HCT116 (cell line): ENCODE data around the gene ACSL5. TPM values are rescaled to one million over a fixed set of nuclear protein-coding genes. Genes with fewer than 3 reads are reported as not detected.

Experiments used
- ATAC-seq: fragments of 200-7000 bp; cut with Tn5 transposase; 2 replicates; pipeline ENCODE4 v1.9.1; 2020; ENCODE audit warnings: mild to moderate bottlenecking, moderate library complexity
- BruUV-seq: library from RNA; stranded (reverse); fragments of 400-500 nt; replicated peaks from 2 replicates; lab custom pipeline; 2021; lab: Mats Ljungman, UMichigan
- CTCF ChIA-PET: fragments of 300-600 bp; sonication (Branson Sonifier 250); formaldehyde crosslinking; loops from one replicate; lab custom pipeline; 2021; ENCODE audit warnings: antibody characterized with exemption; lab: Charles Lee
- POLR2A ChIA-PET: fragments of 300-600, 350-600 bp; sonication (Branson Sonifier 250); formaldehyde crosslinking; loops from one replicate; lab custom pipeline; 2021; ENCODE audit warnings: antibody characterized with exemption; lab: Charles Lee
- RAD21 ChIA-PET, 2 experiments: fragments of 300-600 bp; sonication (Branson Sonifier 250); formaldehyde crosslinking; loops; one replicate each; lab custom pipeline; 2023; ENCODE audit warnings: low total read pairs in 2 of 2; ENCODE audit not compliant: uncharacterized antibody in 2 of 2, unreplicated experiment in 2 of 2, low non-redundant PET in 1 of 2; lab: Charles Lee
- DNase-seq: peaks from one replicate; pipeline ENCODE4 v3.0.0-alpha.2; 2010; ENCODE audit warnings: low read depth, low spot score
- H2AFZ ChIP-seq: fragments of 200-600 bp; shearing (Covaris generic), sonication (generic); 2 replicates; pipeline ENCODE4 v1.6.1; 2017; ENCODE audit warnings: low read depth, mixed run types, mixed read lengths, antibody characterized with exemption, low read length; ENCODE audit not compliant: poor library complexity, severe bottlenecking
- H3K27ac ChIP-seq: 2 replicates; pipeline ENCODE4 v1.5.1; 2012; ENCODE audit warnings: low read depth, low read length
- H3K27me3 ChIP-seq: fragments of 200-600 bp; sonication (generic); 2 replicates; pipeline ENCODE4 v1.6.1; 2016; ENCODE audit warnings: mixed run types, low read length, mixed read lengths; ENCODE audit not compliant: insufficient read depth
- H3K36me3 ChIP-seq, 2 experiments: fragments of 200-500 bp in 1 of 2; fragments of 200-600 bp in 1 of 2; sonication (Bioruptor generic) in 1 of 2; sonication (generic) in 1 of 2; 2 replicates each; pipeline versions ENCODE4 v1.5.1 to v1.6.1; 2014 to 2016; ENCODE audit warnings: low read length in 2 of 2, inconsistent platforms in 1 of 2, mixed read lengths in 1 of 2, mixed run types in 1 of 2; ENCODE audit not compliant: insufficient read depth in 2 of 2, control insufficient read depth in 1 of 2
- H3K4me1 ChIP-seq, 2 experiments: fragments of 200-600 bp in 1 of 2; sonication (generic) in 1 of 2; 2 replicates each; pipeline versions ENCODE4 v1.5.1 to v1.6.1; 2012 to 2017; ENCODE audit warnings: low read length in 2 of 2, inconsistent platforms in 1 of 2, mild to moderate bottlenecking in 1 of 2, mixed read lengths in 1 of 2, mixed run types in 1 of 2, moderate library complexity in 1 of 2; ENCODE audit not compliant: insufficient read depth in 2 of 2, control insufficient read depth in 1 of 2
- H3K4me2 ChIP-seq: fragments of 200-600 bp; sonication (generic); 2 replicates; pipeline ENCODE4 v1.6.1; 2017; ENCODE audit warnings: mixed run types, low read length, mixed read lengths
- H3K4me3 ChIP-seq, 2 experiments: fragments of 200-600 bp in 1 of 2; sonication (generic) in 1 of 2; replicated peaks in 1 of 2; 2 replicates each; pipeline ENCODE4 v1.5.1; 2011 to 2016; ENCODE audit warnings: low read length in 2 of 2, control low read depth in 1 of 2, low read depth in 1 of 2, mild to moderate bottlenecking in 1 of 2, mixed read lengths in 1 of 2, mixed run types in 1 of 2
- H3K79me2 ChIP-seq: fragments of 200-600 bp; sonication (generic); 2 replicates; pipeline ENCODE4 v1.6.1; 2017; ENCODE audit warnings: mild to moderate bottlenecking, mixed run types, low read length, moderate library complexity, mixed read lengths; ENCODE audit not compliant: insufficient read depth
- H3K9ac ChIP-seq: fragments of 200-600 bp; sonication (generic); 2 replicates; pipeline ENCODE4 v1.6.1; 2016; ENCODE audit warnings: low read length, mixed read lengths
- H3K9me2 ChIP-seq: fragments of 200-600 bp; sonication (generic), shearing (Covaris generic); 2 replicates; pipeline ENCODE4 v1.6.1; 2017; ENCODE audit warnings: mixed run types, mild to moderate bottlenecking, moderate library complexity; ENCODE audit not compliant: insufficient read depth
- H3K9me3 ChIP-seq, 2 experiments: fragments of 200-500 bp in 1 of 2; fragments of 200-600 bp in 1 of 2; sonication (Bioruptor generic) in 1 of 2; sonication (generic) in 1 of 2; 2 replicates each; pipeline ENCODE4 v1.6.1; 2014 to 2017; ENCODE audit warnings: low read length in 2 of 2, mixed read lengths in 2 of 2, inconsistent platforms in 1 of 2, low read depth in 1 of 2, mild to moderate bottlenecking in 1 of 2, mixed run types in 1 of 2, moderate library complexity in 1 of 2; ENCODE audit not compliant: control insufficient read depth in 1 of 2, insufficient read depth in 1 of 2
- H4K20me1 ChIP-seq: fragments of 200-600 bp; sonication (generic), shearing (Covaris generic); 2 replicates; pipeline ENCODE4 v1.6.1; 2017; ENCODE audit warnings: mixed run types, mild to moderate bottlenecking, moderate library complexity; ENCODE audit not compliant: insufficient read depth
- CBX3 ChIP-seq: IDR thresholded peaks from 2 replicates; pipeline ENCODE4 v1.6.1; 2012; ENCODE audit warnings: low read depth
- CEBPB ChIP-seq: IDR thresholded peaks from 2 replicates; pipeline ENCODE4 v1.6.1; 2012; ENCODE audit warnings: low read depth
- EGR1 ChIP-seq: IDR thresholded peaks from 2 replicates; pipeline ENCODE4 v1.6.1; 2012; ENCODE audit warnings: low read depth
- ELF1 ChIP-seq: IDR thresholded peaks from 2 replicates; pipeline ENCODE4 v1.6.1; 2012; ENCODE audit warnings: low read depth, borderline replicate concordance
- EZH2 ChIP-seq: fragments of 200-600 bp; sonication (generic); IDR thresholded peaks from 2 replicates; pipeline ENCODE4 v1.6.1; 2017; ENCODE audit warnings: antibody characterized with exemption, mixed run types
- EZH2phosphoT487 ChIP-seq: fragments of 200-600 bp; IDR thresholded peaks from 2 replicates; pipeline ENCODE4 v1.6.1; 2018; ENCODE audit warnings: antibody characterized with exemption, borderline replicate concordance
- JUND ChIP-seq: IDR thresholded peaks from 2 replicates; pipeline ENCODE4 v1.6.1; 2012
- POLR2A ChIP-seq: IDR thresholded peaks from 2 replicates; pipeline ENCODE4 v1.7.0; 2011; ENCODE audit warnings: borderline replicate concordance; ENCODE audit not compliant: insufficient read depth, insufficient read length; ENCODE audit errors: extremely low read depth
- POLR2AphosphoS5 ChIP-seq: IDR thresholded peaks from 2 replicates; pipeline ENCODE4 v1.6.1; 2011; ENCODE audit warnings: mild to moderate bottlenecking, low read depth, low read length, moderate library complexity
- RAD21 ChIP-seq: IDR thresholded peaks from 2 replicates; pipeline ENCODE4 v1.6.1; 2012; ENCODE audit warnings: low read depth, mild to moderate bottlenecking
- SIN3A ChIP-seq: IDR thresholded peaks from 2 replicates; pipeline ENCODE4 v1.6.1; 2012; ENCODE audit warnings: low read depth
- SP1 ChIP-seq: IDR thresholded peaks from 2 replicates; pipeline ENCODE4 v1.6.1; 2012; ENCODE audit warnings: low read depth
- TCF7L2 ChIP-seq: IDR thresholded peaks from 2 replicates; pipeline ENCODE4 v1.7.0; 2011; ENCODE audit warnings: borderline replicate concordance, inconsistent platforms; ENCODE audit not compliant: insufficient read depth, insufficient read length; ENCODE audit errors: extremely low read depth
- YY1 ChIP-seq: IDR thresholded peaks from 2 replicates; pipeline ENCODE4 v1.6.1; 2011; ENCODE audit warnings: low read length, low read depth, moderate library complexity, mild to moderate bottlenecking; ENCODE audit not compliant: insufficient replicate concordance; ENCODE audit errors: extremely low read depth
- ZFX ChIP-seq: fragments of 450-650 bp; IDR thresholded peaks from 2 replicates; pipeline ENCODE4 v1.6.1; 2017
- intact Hi-C: fragments of 100-400 bp; cut with micrococcal nuclease; formaldehyde crosslinking; loops from 2 replicates; pipeline ENCODE4 v1.10.0; 2022
- total RNA-seq: library from RNA; stranded (reverse); gene quantifications from one replicate; pipeline ENCODE4 v1.2.1, GENCODE V29; 2021; ENCODE audit not compliant: unreplicated experiment
- TF ChIP-seq, protein P1 (sequence below): IDR thresholded peaks from 2 replicates; pipeline ENCODE4 v1.6.1; 2012
- TF ChIP-seq, protein P2 (sequence below): IDR thresholded peaks from 2 replicates; pipeline ENCODE4 v1.6.1; 2012; ENCODE audit warnings: low read depth
- TF ChIP-seq, protein P3 (sequence below): IDR thresholded peaks from 2 replicates; pipeline ENCODE4 v1.6.1; 2012
- TF ChIP-seq, protein P4 (sequence below), 3 experiments: fragments of 200-600 bp in 1 of 3; sonication (generic) in 1 of 3; IDR thresholded peaks in 2 of 3; conservative IDR thresholded peaks in 1 of 3; 2 replicates each; pipeline ENCODE4 v1.5.1; 2012 to 2017; ENCODE audit warnings: low read depth in 2 of 3, low read length in 2 of 3, antibody characterized with exemption in 1 of 3, borderline replicate concordance in 1 of 3, control low read depth in 1 of 3, mild to moderate bottlenecking in 1 of 3, mixed read lengths in 1 of 3, mixed run types in 1 of 3, moderate library complexity in 1 of 3; ENCODE audit not compliant: insufficient read depth in 1 of 3

Gene ACSL5
- total RNA-seq, 1 experiment from 2014 or later: 195 TPM

DNA sequence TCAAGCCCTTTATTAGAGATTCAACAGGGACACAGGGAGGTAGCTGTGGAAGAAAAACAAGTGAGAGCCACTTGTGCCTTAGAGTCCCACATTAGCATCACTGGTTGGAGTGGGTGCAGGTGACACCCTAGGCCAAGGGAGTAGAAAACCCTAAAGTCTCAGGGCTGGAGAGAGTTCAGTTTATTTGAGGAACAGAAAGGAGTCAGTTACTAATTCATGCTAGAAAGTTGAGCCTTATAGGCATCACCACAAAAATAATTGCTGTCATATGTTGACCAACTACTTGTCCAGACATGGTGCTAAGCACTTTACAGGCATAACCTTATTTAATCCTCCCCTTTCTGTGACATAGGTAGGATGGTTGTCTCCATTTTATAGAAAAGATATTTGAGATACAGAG is 20.9 kb upstream of the ACSL5 start:
- no peak overlapping the region for H2AFZ ChIP-seq
- no peaks in the 10 kb centered on the region for H4K20me1 ChIP-seq
- H3K9me2 ChIP-seq: no peaks in the 10 kb centered on the region
- no peaks in the 10 kb centered on the region for H3K27me3 ChIP-seq
- H3K9me3 ChIP-seq: no peaks in the 10 kb centered on the region
- peaks cover 4 to 15% of the 10 kb centered on the region in 2 experiments; a peak in 2 of 4 replicates for H3K4me1 ChIP-seq
- H3K36me3 ChIP-seq: no peaks in the 10 kb centered on the region
- DNase-seq: no peak
- no peak for TF ChIP-seq YY1
- no peak for TF ChIP-seq CEBPB
- no peak for TF ChIP-seq TCF7L2
- TF ChIP-seq POLR2A: no peak
- no peak for TF ChIP-seq SP1
- no peak for TF ChIP-seq JUND
- TF ChIP-seq, protein P1, sequence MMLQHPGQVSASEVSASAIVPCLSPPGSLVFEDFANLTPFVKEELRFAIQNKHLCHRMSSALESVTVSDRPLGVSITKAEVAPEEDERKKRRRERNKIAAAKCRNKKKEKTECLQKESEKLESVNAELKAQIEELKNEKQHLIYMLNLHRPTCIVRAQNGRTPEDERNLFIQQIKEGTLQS: no peak
- TF ChIP-seq, protein P2, sequence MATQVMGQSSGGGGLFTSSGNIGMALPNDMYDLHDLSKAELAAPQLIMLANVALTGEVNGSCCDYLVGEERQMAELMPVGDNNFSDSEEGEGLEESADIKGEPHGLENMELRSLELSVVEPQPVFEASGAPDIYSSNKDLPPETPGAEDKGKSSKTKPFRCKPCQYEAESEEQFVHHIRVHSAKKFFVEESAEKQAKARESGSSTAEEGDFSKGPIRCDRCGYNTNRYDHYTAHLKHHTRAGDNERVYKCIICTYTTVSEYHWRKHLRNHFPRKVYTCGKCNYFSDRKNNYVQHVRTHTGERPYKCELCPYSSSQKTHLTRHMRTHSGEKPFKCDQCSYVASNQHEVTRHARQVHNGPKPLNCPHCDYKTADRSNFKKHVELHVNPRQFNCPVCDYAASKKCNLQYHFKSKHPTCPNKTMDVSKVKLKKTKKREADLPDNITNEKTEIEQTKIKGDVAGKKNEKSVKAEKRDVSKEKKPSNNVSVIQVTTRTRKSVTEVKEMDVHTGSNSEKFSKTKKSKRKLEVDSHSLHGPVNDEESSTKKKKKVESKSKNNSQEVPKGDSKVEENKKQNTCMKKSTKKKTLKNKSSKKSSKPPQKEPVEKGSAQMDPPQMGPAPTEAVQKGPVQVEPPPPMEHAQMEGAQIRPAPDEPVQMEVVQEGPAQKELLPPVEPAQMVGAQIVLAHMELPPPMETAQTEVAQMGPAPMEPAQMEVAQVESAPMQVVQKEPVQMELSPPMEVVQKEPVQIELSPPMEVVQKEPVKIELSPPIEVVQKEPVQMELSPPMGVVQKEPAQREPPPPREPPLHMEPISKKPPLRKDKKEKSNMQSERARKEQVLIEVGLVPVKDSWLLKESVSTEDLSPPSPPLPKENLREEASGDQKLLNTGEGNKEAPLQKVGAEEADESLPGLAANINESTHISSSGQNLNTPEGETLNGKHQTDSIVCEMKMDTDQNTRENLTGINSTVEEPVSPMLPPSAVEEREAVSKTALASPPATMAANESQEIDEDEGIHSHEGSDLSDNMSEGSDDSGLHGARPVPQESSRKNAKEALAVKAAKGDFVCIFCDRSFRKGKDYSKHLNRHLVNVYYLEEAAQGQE: no peak
- no peak for TF ChIP-seq EGR1
- TF ChIP-seq POLR2AphosphoS5: no peak
- no peak for TF ChIP-seq ELF1
- no peak for TF ChIP-seq EZH2phosphoT487
- TF ChIP-seq, protein P3, sequence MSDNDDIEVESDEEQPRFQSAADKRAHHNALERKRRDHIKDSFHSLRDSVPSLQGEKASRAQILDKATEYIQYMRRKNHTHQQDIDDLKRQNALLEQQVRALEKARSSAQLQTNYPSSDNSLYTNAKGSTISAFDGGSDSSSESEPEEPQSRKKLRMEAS: no peak
- no peak for TF ChIP-seq EZH2
- TF ChIP-seq RAD21: no peak
- no peak for TF ChIP-seq ZFX
- TF ChIP-seq, protein P4, sequence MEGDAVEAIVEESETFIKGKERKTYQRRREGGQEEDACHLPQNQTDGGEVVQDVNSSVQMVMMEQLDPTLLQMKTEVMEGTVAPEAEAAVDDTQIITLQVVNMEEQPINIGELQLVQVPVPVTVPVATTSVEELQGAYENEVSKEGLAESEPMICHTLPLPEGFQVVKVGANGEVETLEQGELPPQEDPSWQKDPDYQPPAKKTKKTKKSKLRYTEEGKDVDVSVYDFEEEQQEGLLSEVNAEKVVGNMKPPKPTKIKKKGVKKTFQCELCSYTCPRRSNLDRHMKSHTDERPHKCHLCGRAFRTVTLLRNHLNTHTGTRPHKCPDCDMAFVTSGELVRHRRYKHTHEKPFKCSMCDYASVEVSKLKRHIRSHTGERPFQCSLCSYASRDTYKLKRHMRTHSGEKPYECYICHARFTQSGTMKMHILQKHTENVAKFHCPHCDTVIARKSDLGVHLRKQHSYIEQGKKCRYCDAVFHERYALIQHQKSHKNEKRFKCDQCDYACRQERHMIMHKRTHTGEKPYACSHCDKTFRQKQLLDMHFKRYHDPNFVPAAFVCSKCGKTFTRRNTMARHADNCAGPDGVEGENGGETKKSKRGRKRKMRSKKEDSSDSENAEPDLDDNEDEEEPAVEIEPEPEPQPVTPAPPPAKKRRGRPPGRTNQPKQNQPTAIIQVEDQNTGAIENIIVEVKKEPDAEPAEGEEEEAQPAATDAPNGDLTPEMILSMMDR (IDR thresholded peaks at IDR 0.05 in 2 of 3, conservative IDR thresholded peaks at IDR 0.05 in 1 of 3; ENCODE audit: borderline replicate concordance in 1 of 3, insufficient read depth in 1 of 3, low read depth in 2 of 3, low read length in 2 of 3): no peak
- TF ChIP-seq SIN3A: no peak
- TF ChIP-seq CBX3: no peak
- H3K27ac ChIP-seq: no peak overlapping the region
- ChIA-PET RAD21 (no interaction called here), POLR2A (no interaction called here), CTCF (interaction anchor here (1.4 kb wide), 1 partner anchor 216 kb away, joined by 3 read pairs; no protein-coding TSS in a partner anchor)
- no TSS peak for BruUV-seq
- H3K4me3 ChIP-seq: no peak overlapping the region
- no peak overlapping the region for H3K9ac ChIP-seq
- no peaks in the 10 kb centered on the region for H3K79me2 ChIP-seq
- intact Hi-C loops: no loop called here
- H3K4me2 ChIP-seq: no peak overlapping the region
- no peak for ATAC-seq
